Activated CD8-positive, alpha-beta memory T cell treated with anti-CD3 and anti-CD28 coated beads, Interleukin-2, amount 50 U/mL, for 48 hours (primary cell): ENCODE data around the gene RUFY3.

Experiments
- DNase-seq: peaks from one replicate; pipeline ENCODE4 v3.0.0-alpha.2; 2020

Gene RUFY3

GRCh38 chr4:70849291-70849690 lies 127.5 kb downstream of the RUFY3 start:
- no peak for DNase-seq

- DNase-seq: no peak
Measured at GRCh38 chr4:70855464-70855863, 133.7 kb downstream of the RUFY3 start.
